ENCODE measurements around the gene LIN28B.

Gene LIN28B

DNA sequence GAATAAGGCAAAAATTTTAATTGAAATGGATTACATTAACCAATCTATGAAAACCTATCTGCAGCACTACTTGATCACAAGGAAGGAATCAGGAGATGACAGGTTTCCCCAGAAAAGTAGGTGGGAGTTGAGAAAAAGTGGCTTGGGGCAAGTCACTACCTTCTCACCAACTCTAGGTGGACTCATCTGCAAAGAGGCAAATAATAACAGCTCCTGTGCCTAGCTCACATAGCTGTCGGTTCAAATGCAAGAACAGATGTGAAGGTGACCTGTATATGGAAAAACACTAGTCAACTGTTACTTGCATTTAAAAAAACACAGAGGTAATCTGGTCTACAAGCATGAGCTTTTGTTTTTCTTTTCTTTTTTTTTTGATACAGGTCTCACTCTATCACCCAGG, 155.7 kb downstream of the LIN28B start:
- TF ChIP-seq, protein P1, sequence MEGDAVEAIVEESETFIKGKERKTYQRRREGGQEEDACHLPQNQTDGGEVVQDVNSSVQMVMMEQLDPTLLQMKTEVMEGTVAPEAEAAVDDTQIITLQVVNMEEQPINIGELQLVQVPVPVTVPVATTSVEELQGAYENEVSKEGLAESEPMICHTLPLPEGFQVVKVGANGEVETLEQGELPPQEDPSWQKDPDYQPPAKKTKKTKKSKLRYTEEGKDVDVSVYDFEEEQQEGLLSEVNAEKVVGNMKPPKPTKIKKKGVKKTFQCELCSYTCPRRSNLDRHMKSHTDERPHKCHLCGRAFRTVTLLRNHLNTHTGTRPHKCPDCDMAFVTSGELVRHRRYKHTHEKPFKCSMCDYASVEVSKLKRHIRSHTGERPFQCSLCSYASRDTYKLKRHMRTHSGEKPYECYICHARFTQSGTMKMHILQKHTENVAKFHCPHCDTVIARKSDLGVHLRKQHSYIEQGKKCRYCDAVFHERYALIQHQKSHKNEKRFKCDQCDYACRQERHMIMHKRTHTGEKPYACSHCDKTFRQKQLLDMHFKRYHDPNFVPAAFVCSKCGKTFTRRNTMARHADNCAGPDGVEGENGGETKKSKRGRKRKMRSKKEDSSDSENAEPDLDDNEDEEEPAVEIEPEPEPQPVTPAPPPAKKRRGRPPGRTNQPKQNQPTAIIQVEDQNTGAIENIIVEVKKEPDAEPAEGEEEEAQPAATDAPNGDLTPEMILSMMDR (IDR thresholded peaks at IDR 0.05) = no peak

DNA sequence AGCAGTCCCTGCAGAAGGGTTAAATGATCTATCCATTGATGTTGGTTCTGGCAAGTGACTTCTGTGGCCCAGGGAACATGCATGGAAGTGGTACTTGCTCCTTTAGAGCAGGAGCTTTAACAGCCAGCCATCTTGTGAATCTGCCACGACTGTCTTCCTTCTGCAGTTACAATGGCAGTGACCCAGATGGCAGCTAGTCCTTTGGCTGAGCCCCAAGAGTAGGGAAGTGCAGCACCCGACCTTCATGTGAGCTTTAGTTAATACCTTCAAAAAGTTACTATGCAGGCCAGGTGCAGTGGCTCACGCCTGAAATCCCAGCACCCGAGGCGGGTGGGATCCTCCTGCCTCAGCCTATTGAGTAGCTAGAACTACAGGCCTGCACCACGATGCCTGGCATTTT, 156.5 kb downstream of the LIN28B start:
- Histone ChIP-seq H3K4me1 (ENCODE audit: control insufficient read depth in 1 of 2, insufficient read depth in 1 of 2, low read depth in 1 of 2, low read length in 1 of 2) (no peaks in the 10 kb centered on the region), H3K36me3 (no peaks in the 10 kb centered on the region), H3K27me3 (peaks cover 28% of the 10 kb centered on the region), H3K9me3 (no peaks in the 10 kb centered on the region), H3K4me3 (ENCODE audit: low read depth in 1 of 2, low read length in 1 of 2) (no peak overlapping the region), H3K27ac (no peak overlapping the region)
- TF ChIP-seq, protein P1 (IDR thresholded peaks at IDR 0.05) = no peak

More for the DNA sequence above, 155.7 kb downstream of the LIN28B start:
- no peaks in the 10 kb centered on the region for H3K9me3 ChIP-seq
- H3K4me1 ChIP-seq (ENCODE audit: control insufficient read depth in 1 of 2, insufficient read depth in 1 of 2, low read depth in 1 of 2, low read length in 1 of 2) = no peaks in the 10 kb centered on the region
- H3K27ac ChIP-seq = no peak overlapping the region
- H3K4me3 ChIP-seq (ENCODE audit: low read depth in 1 of 2, low read length in 1 of 2) = no peak overlapping the region
- no peaks in the 10 kb centered on the region for H3K36me3 ChIP-seq
- H3K27me3 ChIP-seq = peaks cover 28% of the 10 kb centered on the region

DNA sequence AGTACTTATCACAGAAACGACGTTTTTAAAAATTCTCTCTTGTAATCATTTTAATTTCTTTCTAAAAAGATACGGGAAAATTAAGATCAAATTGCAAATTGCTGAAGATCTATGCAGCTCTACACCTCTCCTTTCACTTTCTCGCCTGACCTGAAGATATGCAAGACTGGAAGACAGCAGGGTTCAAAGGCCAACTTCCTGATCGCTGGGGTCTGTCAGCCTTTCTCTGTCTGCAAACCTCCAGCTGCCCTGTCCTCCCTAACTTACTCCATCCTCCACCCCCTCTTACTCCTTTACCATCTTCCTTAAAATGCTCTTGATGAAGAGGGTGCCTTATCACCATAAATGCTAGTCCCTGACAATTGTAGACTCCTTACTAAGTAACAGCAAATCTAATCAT, 159.2 kb downstream of the LIN28B start:
- Histone ChIP-seq H3K4me1 (ENCODE audit: control insufficient read depth in 1 of 2, insufficient read depth in 1 of 2, low read depth in 1 of 2, low read length in 1 of 2) (no peaks in the 10 kb centered on the region), H3K27ac (no peak overlapping the region), H3K27me3 (peaks cover 32% of the 10 kb centered on the region), H3K9me3 (no peaks in the 10 kb centered on the region), H3K4me3 (ENCODE audit: low read depth in 1 of 2, low read length in 1 of 2) (no peak overlapping the region), H3K36me3 (no peaks in the 10 kb centered on the region)
- TF ChIP-seq, protein P1 (IDR thresholded peaks at IDR 0.05) = no peak

DNA sequence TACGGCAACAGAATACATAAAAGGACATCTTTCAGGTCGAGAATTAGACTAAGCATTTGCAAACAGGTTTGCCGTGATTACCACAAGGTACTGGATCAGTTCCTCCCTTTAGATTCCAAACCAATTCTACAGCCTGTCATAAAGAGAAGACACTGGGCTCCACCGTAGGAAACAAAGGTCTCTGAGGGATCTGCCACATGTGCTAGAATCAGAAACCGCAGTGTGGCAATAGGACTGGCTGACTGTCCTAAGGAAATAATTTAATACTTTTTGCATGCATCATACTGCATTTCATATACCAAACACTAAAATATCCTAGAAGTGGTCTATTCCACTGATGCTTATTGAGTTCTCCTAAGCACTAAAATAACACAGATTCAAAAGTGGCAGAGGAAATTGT, 163.7 kb downstream of the LIN28B start:
- no peak overlapping the region for H3K4me3 ChIP-seq (ENCODE audit: low read depth in 1 of 2, low read length in 1 of 2)
- TF ChIP-seq, protein P1 (IDR thresholded peaks at IDR 0.05) = no peak
- no peaks in the 10 kb centered on the region for H3K9me3 ChIP-seq
- H3K27me3 ChIP-seq = peaks cover 42% of the 10 kb centered on the region
- no peak overlapping the region for H3K27ac ChIP-seq
- no peaks in the 10 kb centered on the region for H3K4me1 ChIP-seq (ENCODE audit: control insufficient read depth in 1 of 2, insufficient read depth in 1 of 2, low read depth in 1 of 2, low read length in 1 of 2)
- H3K36me3 ChIP-seq = no peaks in the 10 kb centered on the region

DNA sequence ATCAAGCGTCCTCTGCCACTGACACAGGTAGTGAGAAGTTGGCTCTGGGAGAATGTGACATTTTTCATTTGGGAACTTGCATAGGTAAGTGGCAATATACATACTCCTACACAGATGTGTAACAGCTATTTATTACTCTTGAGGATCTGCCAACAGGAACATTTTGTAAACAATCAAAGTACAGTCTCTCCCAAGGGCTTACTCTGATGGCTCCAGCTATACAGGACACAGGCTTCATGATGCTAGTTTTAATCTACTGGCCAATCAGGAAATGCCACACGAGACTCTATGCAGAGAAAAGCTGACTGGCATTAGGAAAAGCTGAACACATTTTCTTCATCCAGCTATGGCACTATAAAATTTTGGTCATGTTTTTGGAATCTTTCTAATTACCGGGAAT, 165.1 kb downstream of the LIN28B start:
- Histone ChIP-seq H3K27me3 (peaks cover 48% of the 10 kb centered on the region), H3K27ac (no peak overlapping the region), H3K4me1 (ENCODE audit: control insufficient read depth in 1 of 2, insufficient read depth in 1 of 2, low read depth in 1 of 2, low read length in 1 of 2) (no peaks in the 10 kb centered on the region), H3K36me3 (no peaks in the 10 kb centered on the region), H3K4me3 (ENCODE audit: low read depth in 1 of 2, low read length in 1 of 2) (no peak overlapping the region), H3K9me3 (no peaks in the 10 kb centered on the region)
- TF ChIP-seq, protein P1 (IDR thresholded peaks at IDR 0.05) = no peak

DNA sequence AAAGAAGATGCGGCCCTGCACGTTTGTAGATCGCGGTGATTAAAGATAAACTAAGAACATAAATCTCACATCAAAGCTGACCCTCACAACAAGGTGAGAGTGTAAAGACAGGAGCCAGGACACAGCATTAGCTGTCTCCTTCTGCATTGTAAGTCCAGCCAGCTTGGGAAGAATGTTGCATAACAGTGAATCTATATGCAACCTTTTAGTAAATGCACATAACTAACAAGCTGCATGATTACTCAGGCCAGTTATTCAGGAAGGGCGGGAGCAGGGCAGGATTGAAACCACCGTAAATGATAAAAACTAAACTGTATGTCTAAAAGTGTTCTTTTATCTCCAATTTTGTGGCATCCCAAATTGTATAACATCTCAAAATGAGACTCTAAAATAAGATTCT, 165.8 kb downstream of the LIN28B start:
- Histone ChIP-seq H3K36me3 (no peaks in the 10 kb centered on the region), H3K4me3 (ENCODE audit: low read depth in 1 of 2, low read length in 1 of 2) (no peak overlapping the region), H3K27me3 (peaks cover 46% of the 10 kb centered on the region), H3K4me1 (ENCODE audit: control insufficient read depth in 1 of 2, insufficient read depth in 1 of 2, low read depth in 1 of 2, low read length in 1 of 2) (no peaks in the 10 kb centered on the region), H3K9me3 (no peaks in the 10 kb centered on the region), H3K27ac (no peak overlapping the region)
- TF ChIP-seq, protein P1 (IDR thresholded peaks at IDR 0.05) = no peak

All from neutrophil (primary cell).